BLaER1 treated with 17β-estradiol and CSF1 and Interleukin-3, amounts not matched to agents 10 nM and 100 nM (cell line): ENCODE data around the gene TRAPPC5.
A peak's percentile ranks its signal among the peaks of the same experiment; 100 is the strongest.

Source experiments
- H3K27ac ChIP-seq, 11 experiments: shearing (Covaris generic); formaldehyde crosslinking; 2 replicates each; pipeline ENCODE4 v1.8.1; 2022
- H3K27me3 ChIP-seq, 11 experiments: shearing (Covaris generic); formaldehyde crosslinking; 2 replicates each; pipeline ENCODE4 v1.8.1; 2022
- H3K36me3 ChIP-seq, 11 experiments: shearing (Covaris generic); formaldehyde crosslinking; 2 replicates each; pipeline ENCODE4 v1.8.1; 2022
- H3K4me1 ChIP-seq, 10 experiments: shearing (Covaris generic); formaldehyde crosslinking; 2 replicates each; pipeline ENCODE4 v1.8.1; 2022
- H3K4me2 ChIP-seq, 11 experiments: shearing (Covaris generic); formaldehyde crosslinking; 2 replicates each; pipeline ENCODE4 v1.8.1; 2022
- H3K4me3 ChIP-seq, 10 experiments: shearing (Covaris generic); formaldehyde crosslinking; 2 replicates each; pipeline ENCODE4 v1.8.1; 2022
- H3K9ac ChIP-seq, 11 experiments: shearing (Covaris generic); formaldehyde crosslinking; 2 replicates each; pipeline ENCODE4 v1.8.1; 2022
- H3K9me3 ChIP-seq, 11 experiments: shearing (Covaris generic); formaldehyde crosslinking; replicated peaks in 1 of 11; 2 replicates each; pipeline ENCODE4 v1.8.1; 2022
- H4K20me1 ChIP-seq, 11 experiments: shearing (Covaris generic); formaldehyde crosslinking; 2 replicates each; pipeline ENCODE4 v1.8.1; 2022
- Cebpa-rat ChIP-seq, 11 experiments: shearing (Covaris generic); IDR thresholded peaks; 2 replicates each; pipeline ENCODE4 v1.8.1; 2022

The TRAPPC5 gene

GRCh38 chr19:7676376-7676775 is 4.3 kb upstream of the TRAPPC5 start:
- peaks cover 67 to 92% (median 83%) of the 10 kb centered on the region in 10 experiments for H3K4me1 ChIP-seq
- peak overlapping the region; percentile 35 to 100 (median 56); a peak in 19 of 20 replicates for H3K4me3 ChIP-seq
- peaks cover 0 to 8% (median 0%) of the 10 kb centered on the region in 11 experiments; a peak in 2 of 22 replicates for H3K36me3 ChIP-seq
- H3K9me3 ChIP-seq: peaks cover 0 to 33% (median 21%) of the 10 kb centered on the region in 11 experiments; a peak in 20 of 22 replicates
- peak overlapping the region; percentile 25 to 100 (median 91); a peak in 21 of 22 replicates for H3K27ac ChIP-seq
- peak overlapping the region; percentile 66 to 81 (median 78); a peak in 21 of 22 replicates for H3K9ac ChIP-seq
- TF ChIP-seq Cebpa-rat (IDR thresholded peaks at IDR 0.05): peak in 7 of 11 experiments; percentile 6 to 73 (median 53); a peak in 8 of 22 replicates
- H3K4me2 ChIP-seq: peak overlapping the region; percentile 83 to 98 (median 93)
- H4K20me1 ChIP-seq: no peaks in the 10 kb centered on the region; a peak in 1 of 22 replicates
- H3K27me3 ChIP-seq: peaks cover 0 to 20% (median 4%) of the 10 kb centered on the region in 11 experiments; a peak in 8 of 22 replicates

- Histone ChIP-seq H4K20me1 (no peaks in the 10 kb centered on the region; a peak in 1 of 22 replicates), H3K27me3 (peaks cover 0 to 20% (median 4%) of the 10 kb centered on the region in 11 experiments; a peak in 8 of 22 replicates), H3K4me3 (peak within 1 kb of the TSS; percentile 35 to 100 (median 56); a peak in 19 of 20 replicates), H3K36me3 (peaks cover 0 to 8% (median 0%) of the 10 kb centered on the region in 11 experiments; a peak in 3 of 22 replicates), H3K9me3 (peaks cover 0 to 33% (median 21%) of the 10 kb centered on the region in 11 experiments; a peak in 20 of 22 replicates), H3K27ac (peak within 1 kb of the TSS; percentile 25 to 100 (median 91); a peak in 21 of 22 replicates), H3K4me1 (peaks cover 67 to 89% (median 82%) of the 10 kb centered on the region in 10 experiments), H3K4me2 (peak within 1 kb of the TSS; percentile 83 to 98 (median 93)), H3K9ac (peak within 1 kb of the TSS; percentile 66 to 81 (median 78))
- peak in 4 of 11 experiments; percentile 6 to 60 (median 47); a peak in 5 of 22 replicates for TF ChIP-seq Cebpa-rat (IDR thresholded peaks at IDR 0.05)
These were observed 3.8 kb upstream of the TRAPPC5 start, which contains the start of gene MCEMP1 for GRCh38 chr19:7676854-7677253. TSS of gene MCEMP1 (plus strand) at chr19:7677090. CDS start at chr19:7677121, 31 bp downstream.

- Histone ChIP-seq H3K9me3 (peaks cover 0 to 33% (median 21%) of the 10 kb centered on the region in 11 experiments; a peak in 20 of 22 replicates), H3K27me3 (peaks cover 0 to 16% (median 4%) of the 10 kb centered on the region in 11 experiments; a peak in 8 of 22 replicates), H3K4me2 (peak overlapping the region; percentile 83 to 98 (median 93)), H3K36me3 (peaks cover 7 to 16% (median 8%) of the 10 kb centered on the region in 11 experiments), H4K20me1 (peaks cover 0 to 9% (median 7%) of the 10 kb centered on the region in 11 experiments; a peak in 9 of 22 replicates), H3K27ac (peak overlapping the region in 10 of 11 experiments; percentile 68 to 100 (median 92); a peak in 20 of 22 replicates), H3K4me1 (peaks cover 76 to 89% (median 85%) of the 10 kb centered on the region in 10 experiments), H3K9ac (peak overlapping the region in 10 of 11 experiments; percentile 69 to 81 (median 78); a peak in 20 of 22 replicates), H3K4me3 (peak overlapping the region in 9 of 10 experiments; percentile 35 to 100 (median 56); a peak in 14 of 20 replicates)
- no peak for TF ChIP-seq Cebpa-rat (IDR thresholded peaks at IDR 0.05)
These were observed 2.8 kb upstream of the TRAPPC5 start for GRCh38 chr19:7677669-7678311.

GRCh38 chr19:7678971-7679751 is 1.5 kb upstream of the TRAPPC5 start:
- TF ChIP-seq Cebpa-rat (IDR thresholded peaks at IDR 0.05): no peak
- Histone ChIP-seq H3K4me3 (peak overlapping the region in 4 of 10 experiments; percentile 1 to 100 (median 63); a peak in 6 of 20 replicates), H4K20me1 (peaks cover 0 to 22% (median 10%) of the 10 kb centered on the region in 11 experiments; a peak in 10 of 22 replicates), H3K9me3 (peaks cover 0 to 20% (median 15%) of the 10 kb centered on the region in 11 experiments; a peak in 18 of 22 replicates), H3K36me3 (peaks cover 20 to 30% (median 22%) of the 10 kb centered on the region in 11 experiments), H3K27me3 (peaks cover 0 to 16% (median 2%) of the 10 kb centered on the region in 11 experiments; a peak in 8 of 22 replicates), H3K4me2 (peak overlapping the region; percentile 82 to 98 (median 93)), H3K9ac (peak overlapping the region in 9 of 11 experiments; percentile 13 to 100 (median 94); a peak in 14 of 22 replicates), H3K4me1 (peaks cover 73 to 89% (median 83%) of the 10 kb centered on the region in 10 experiments), H3K27ac (peak overlapping the region in 8 of 11 experiments; percentile 94 to 100 (median 99); a peak in 16 of 22 replicates)

GRCh38 chr19:7679771-7680605 is 645 bp upstream of the TRAPPC5 start:
- Histone ChIP-seq H3K4me2 (peak overlapping the region; percentile 82 to 98 (median 93)), H3K4me3 (peak overlapping the region; percentile 76 to 100 (median 98)), H3K9me3 (peaks cover 0 to 12% (median 8%) of the 10 kb centered on the region in 11 experiments; a peak in 12 of 22 replicates), H3K9ac (peak overlapping the region; percentile 91 to 100 (median 98); a peak in 21 of 22 replicates), H3K27me3 (peaks cover 0 to 16% (median 0%) of the 10 kb centered on the region in 11 experiments; a peak in 8 of 22 replicates), H3K4me1 (peaks cover 64 to 89% (median 75%) of the 10 kb centered on the region in 10 experiments), H4K20me1 (peaks cover 4 to 30% (median 18%) of the 10 kb centered on the region in 11 experiments; a peak in 11 of 22 replicates), H3K27ac (peak overlapping the region in 9 of 11 experiments; percentile 94 to 100 (median 99); a peak in 17 of 22 replicates), H3K36me3 (peaks cover 20 to 38% (median 30%) of the 10 kb centered on the region in 11 experiments)
- TF ChIP-seq Cebpa-rat (IDR thresholded peaks at IDR 0.05): no peak

- peaks cover 0 to 16% (median 0%) of the 10 kb centered on the region in 11 experiments; a peak in 8 of 22 replicates for H3K27me3 ChIP-seq
- peaks cover 49 to 86% (median 62%) of the 10 kb centered on the region in 10 experiments for H3K4me1 ChIP-seq
- TF ChIP-seq Cebpa-rat (IDR thresholded peaks at IDR 0.05): peak in 10 of 11 experiments; percentile 50 to 96 (median 87); a peak in 18 of 22 replicates
- H3K9me3 ChIP-seq: no peaks in the 10 kb centered on the region
- H3K27ac ChIP-seq: peak overlapping the region; percentile 81 to 100 (median 99)
- peaks cover 20 to 48% (median 36%) of the 10 kb centered on the region in 11 experiments for H3K36me3 ChIP-seq
- peaks cover 17 to 46% (median 34%) of the 10 kb centered on the region in 11 experiments; a peak in 16 of 22 replicates for H4K20me1 ChIP-seq
- H3K4me3 ChIP-seq: peak overlapping the region; percentile 76 to 100 (median 98)
- peak overlapping the region; percentile 83 to 98 (median 93) for H3K4me2 ChIP-seq
- H3K9ac ChIP-seq: peak overlapping the region; percentile 91 to 100 (median 98)
These were observed 924 bp downstream of the TRAPPC5 start for GRCh38 chr19:7681340-7682174.
